ENCODE data around the gene SYNE3.

DNA sequence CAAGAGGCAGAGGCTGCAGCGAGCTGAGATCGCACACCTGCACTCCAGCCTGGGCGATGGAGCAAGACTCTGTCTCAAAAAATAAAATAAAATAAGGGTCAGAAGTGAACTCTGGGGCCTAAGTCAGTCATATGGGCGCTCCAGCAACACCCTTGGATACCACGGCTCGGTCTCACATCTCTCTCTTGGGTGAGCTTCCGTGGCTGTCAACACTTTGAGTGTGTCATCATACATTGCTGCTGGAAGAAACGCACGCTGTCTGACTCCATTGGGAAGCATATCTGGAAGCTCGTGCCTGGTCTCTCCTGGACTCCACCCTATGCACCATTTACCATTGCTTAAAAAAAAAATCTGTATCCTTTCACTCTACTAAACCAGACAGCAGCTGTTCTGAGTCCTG lies 38.6 kb upstream of the SYNE3 start:
- TF ChIP-seq EZH2phosphoT487 (IDR thresholded peaks at IDR 0.05; ENCODE audit: borderline replicate concordance, low read length): no peak
- TF ChIP-seq, protein P1, sequence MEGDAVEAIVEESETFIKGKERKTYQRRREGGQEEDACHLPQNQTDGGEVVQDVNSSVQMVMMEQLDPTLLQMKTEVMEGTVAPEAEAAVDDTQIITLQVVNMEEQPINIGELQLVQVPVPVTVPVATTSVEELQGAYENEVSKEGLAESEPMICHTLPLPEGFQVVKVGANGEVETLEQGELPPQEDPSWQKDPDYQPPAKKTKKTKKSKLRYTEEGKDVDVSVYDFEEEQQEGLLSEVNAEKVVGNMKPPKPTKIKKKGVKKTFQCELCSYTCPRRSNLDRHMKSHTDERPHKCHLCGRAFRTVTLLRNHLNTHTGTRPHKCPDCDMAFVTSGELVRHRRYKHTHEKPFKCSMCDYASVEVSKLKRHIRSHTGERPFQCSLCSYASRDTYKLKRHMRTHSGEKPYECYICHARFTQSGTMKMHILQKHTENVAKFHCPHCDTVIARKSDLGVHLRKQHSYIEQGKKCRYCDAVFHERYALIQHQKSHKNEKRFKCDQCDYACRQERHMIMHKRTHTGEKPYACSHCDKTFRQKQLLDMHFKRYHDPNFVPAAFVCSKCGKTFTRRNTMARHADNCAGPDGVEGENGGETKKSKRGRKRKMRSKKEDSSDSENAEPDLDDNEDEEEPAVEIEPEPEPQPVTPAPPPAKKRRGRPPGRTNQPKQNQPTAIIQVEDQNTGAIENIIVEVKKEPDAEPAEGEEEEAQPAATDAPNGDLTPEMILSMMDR (conservative IDR thresholded peaks at IDR 0.05; ENCODE audit: low read depth, low read length): no peak
